Measurements from ENCODE around the gene PHF11.

- TF ChIP-seq POLR2AphosphoS5 (IDR thresholded peaks at IDR 0.05; ENCODE audit: borderline replicate concordance, low read depth, low read length) (no peak), FOXP2 (optimal IDR thresholded peaks at IDR 0.05; ENCODE audit: control extremely low read depth, extremely low read length, insufficient read depth) (no peak), EZH2 (IDR thresholded peaks at IDR 0.05) (no peak)
Measured at GRCh38 chr13:49517461-49517860, 21.7 kb downstream of the PHF11 start.

All from SK-N-MC (cell line).